ENCODE results near the gene PDE4D. TPM values are rescaled to one million over a fixed set of nuclear protein-coding genes. Genes with fewer than 3 reads are reported as not detected.

The PDE4D gene
- total RNA-seq, 1 donor from 2014 or later, result 13.2 TPM

DNA sequence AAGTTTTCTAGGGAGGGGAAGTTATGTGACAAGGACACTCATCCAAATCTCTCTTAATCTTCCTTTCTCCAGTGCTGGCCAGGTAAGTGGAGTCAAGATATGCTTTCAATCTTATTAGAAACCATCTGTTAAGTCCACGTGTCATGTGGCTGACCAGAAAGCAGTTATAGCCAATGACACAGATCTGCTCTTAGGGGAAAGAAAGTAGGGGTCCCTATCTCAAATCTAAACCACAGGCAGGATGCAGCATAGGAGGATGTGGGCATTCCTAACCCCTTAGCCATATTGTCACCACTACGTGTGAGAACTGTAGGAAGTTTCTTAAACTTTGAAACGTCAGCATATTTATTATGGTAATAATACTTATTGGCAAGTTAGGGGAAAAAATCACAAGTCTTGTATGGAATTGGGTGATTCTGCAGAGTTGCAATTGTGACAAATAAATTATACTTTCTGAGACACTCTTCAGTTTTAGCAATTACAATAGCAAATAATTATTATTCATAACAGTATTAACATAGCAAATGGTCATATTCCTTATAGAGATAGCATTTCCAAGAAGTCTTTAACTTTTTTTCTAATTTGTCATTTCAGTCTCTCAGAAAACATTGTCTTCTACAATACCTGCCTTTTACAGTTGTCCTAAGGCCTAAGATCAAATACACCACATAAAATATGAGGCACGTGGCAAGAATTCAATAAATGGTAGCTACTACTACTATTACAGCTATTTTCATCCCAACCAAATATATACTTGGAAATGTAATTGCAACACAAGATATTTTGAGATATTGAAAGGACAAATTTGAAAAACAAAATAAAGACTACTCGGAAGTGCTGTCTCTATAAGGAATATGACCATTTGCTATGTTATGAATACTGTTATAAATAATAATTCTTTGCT, 236.9 kb downstream of the PDE4D start:
- Mint-ChIP-seq H3K36me3 (ENCODE audit: unreplicated experiment) (no peaks in the 10 kb centered on the region), H3K4me3 (ENCODE audit: unreplicated experiment) (no peak overlapping the region), H3K27me3 (ENCODE audit: unreplicated experiment) (peaks cover 1% of the 10 kb centered on the region), H3K9me3 (ENCODE audit: unreplicated experiment) (no peaks in the 10 kb centered on the region), H3K4me1 (ENCODE audit: low read depth, unreplicated experiment) (no peaks in the 10 kb centered on the region), H3K27ac (ENCODE audit: unreplicated experiment) (no peak overlapping the region)
- TF ChIP-seq, protein P1, sequence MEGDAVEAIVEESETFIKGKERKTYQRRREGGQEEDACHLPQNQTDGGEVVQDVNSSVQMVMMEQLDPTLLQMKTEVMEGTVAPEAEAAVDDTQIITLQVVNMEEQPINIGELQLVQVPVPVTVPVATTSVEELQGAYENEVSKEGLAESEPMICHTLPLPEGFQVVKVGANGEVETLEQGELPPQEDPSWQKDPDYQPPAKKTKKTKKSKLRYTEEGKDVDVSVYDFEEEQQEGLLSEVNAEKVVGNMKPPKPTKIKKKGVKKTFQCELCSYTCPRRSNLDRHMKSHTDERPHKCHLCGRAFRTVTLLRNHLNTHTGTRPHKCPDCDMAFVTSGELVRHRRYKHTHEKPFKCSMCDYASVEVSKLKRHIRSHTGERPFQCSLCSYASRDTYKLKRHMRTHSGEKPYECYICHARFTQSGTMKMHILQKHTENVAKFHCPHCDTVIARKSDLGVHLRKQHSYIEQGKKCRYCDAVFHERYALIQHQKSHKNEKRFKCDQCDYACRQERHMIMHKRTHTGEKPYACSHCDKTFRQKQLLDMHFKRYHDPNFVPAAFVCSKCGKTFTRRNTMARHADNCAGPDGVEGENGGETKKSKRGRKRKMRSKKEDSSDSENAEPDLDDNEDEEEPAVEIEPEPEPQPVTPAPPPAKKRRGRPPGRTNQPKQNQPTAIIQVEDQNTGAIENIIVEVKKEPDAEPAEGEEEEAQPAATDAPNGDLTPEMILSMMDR (IDR thresholded peaks at IDR 0.05; ENCODE audit: partially characterized antibody, unreplicated experiment), result no peak
- no peak for DNase-seq

DNA sequence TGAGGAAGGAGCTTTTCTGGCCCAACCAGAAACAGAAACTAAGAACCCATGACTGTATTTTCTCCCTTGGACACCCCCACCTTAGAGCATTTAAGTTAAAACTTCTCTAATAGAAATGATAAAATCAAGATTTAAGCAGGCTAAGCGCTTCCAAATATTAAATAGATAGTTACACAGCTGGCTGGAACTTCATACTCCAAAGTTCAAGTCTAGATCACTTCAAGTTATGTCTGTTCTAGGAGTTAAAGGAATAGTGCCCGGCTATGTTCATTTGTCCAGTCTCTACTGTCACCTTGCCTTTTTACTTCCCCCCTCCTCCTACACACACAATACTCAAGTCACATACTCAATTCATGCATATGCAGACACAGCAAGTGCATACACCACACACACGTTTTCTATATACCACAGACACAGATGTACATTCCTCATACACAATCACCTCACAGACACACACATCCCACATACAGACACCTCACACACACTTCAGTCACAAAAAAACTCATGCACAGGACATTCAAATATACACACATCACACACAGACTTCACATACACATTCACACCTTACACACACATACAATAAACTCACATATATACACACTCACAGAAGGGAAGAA, 237.7 kb downstream of the PDE4D start:
- Mint-ChIP-seq H3K4me3 (ENCODE audit: unreplicated experiment) (no peak overlapping the region), H3K36me3 (ENCODE audit: unreplicated experiment) (no peaks in the 10 kb centered on the region), H3K27ac (ENCODE audit: unreplicated experiment) (no peak overlapping the region), H3K4me1 (ENCODE audit: low read depth, unreplicated experiment) (no peaks in the 10 kb centered on the region), H3K27me3 (ENCODE audit: unreplicated experiment) (peaks cover 1% of the 10 kb centered on the region), H3K9me3 (ENCODE audit: unreplicated experiment) (no peaks in the 10 kb centered on the region)
- no peak for DNase-seq
- TF ChIP-seq, protein P1 (IDR thresholded peaks at IDR 0.05; ENCODE audit: partially characterized antibody, unreplicated experiment), result no peak

DNA sequence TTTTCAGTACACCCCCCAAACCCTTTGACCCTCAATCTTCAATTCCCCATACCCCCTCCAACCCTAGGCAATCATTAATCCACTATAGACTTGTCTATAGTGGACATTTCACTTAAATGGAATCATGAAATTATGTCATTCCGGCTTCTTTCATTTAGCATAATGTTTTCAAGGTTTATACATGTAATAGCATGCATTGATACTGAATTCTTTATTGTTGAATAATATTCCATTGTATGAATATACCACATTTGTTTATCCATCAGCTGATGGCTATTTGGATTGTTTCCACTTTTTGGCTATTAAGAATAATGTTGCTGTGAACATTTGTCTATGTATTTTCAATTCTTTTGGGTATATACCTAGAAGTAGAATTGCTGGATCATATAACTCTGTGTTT, 238.8 kb downstream of the PDE4D start:
- Mint-ChIP-seq H3K27ac (ENCODE audit: unreplicated experiment) (no peak overlapping the region), H3K4me1 (ENCODE audit: low read depth, unreplicated experiment) (no peaks in the 10 kb centered on the region), H3K4me3 (ENCODE audit: unreplicated experiment) (no peak overlapping the region), H3K9me3 (ENCODE audit: unreplicated experiment) (no peaks in the 10 kb centered on the region), H3K36me3 (ENCODE audit: unreplicated experiment) (no peaks in the 10 kb centered on the region), H3K27me3 (ENCODE audit: unreplicated experiment) (peaks cover 1% of the 10 kb centered on the region)
- no peak for DNase-seq
- TF ChIP-seq, protein P1 (IDR thresholded peaks at IDR 0.05; ENCODE audit: partially characterized antibody, unreplicated experiment), result no peak

DNA sequence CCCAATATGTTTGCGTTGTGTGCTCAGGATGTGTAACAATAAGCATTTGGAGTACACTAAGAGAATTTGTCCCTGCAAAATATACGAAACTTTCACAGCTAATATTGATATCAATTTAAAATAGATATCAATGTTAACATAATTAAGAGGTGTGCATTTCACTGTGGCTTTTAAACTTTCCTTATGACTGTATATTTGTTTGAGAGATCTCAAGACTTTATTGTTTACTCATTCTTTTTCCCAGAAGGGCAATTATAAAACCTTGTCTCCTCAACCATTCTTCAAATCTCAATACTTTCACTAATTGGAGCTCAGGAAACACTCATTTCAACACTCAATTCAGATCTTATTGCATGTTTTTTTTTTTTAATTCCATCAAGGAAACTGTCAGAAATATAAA, 241.1 kb downstream of the PDE4D start:
- TF ChIP-seq, protein P1 (IDR thresholded peaks at IDR 0.05; ENCODE audit: partially characterized antibody, unreplicated experiment), result no peak
- no peak for DNase-seq
- Mint-ChIP-seq H3K4me1 (ENCODE audit: low read depth, unreplicated experiment) (no peaks in the 10 kb centered on the region), H3K27ac (ENCODE audit: unreplicated experiment) (no peak overlapping the region), H3K4me3 (ENCODE audit: unreplicated experiment) (no peak overlapping the region), H3K9me3 (ENCODE audit: unreplicated experiment) (no peaks in the 10 kb centered on the region), H3K36me3 (ENCODE audit: unreplicated experiment) (no peaks in the 10 kb centered on the region), H3K27me3 (ENCODE audit: unreplicated experiment) (no peaks in the 10 kb centered on the region)
